HG03135 (cell line): ENCODE measurements around the gene CPT1B.
A peak's percentile ranks its signal among the peaks of the same experiment; 100 is the strongest.

Source experiments
- ATAC-seq: cut with Tn5 transposase; IDR thresholded peaks from one replicate; pipeline ENCODE4 v1.9.1; 2021; ENCODE audit warnings: mild to moderate bottlenecking, moderate library complexity; ENCODE audit not compliant: unreplicated experiment

Gene CPT1B

DNA sequence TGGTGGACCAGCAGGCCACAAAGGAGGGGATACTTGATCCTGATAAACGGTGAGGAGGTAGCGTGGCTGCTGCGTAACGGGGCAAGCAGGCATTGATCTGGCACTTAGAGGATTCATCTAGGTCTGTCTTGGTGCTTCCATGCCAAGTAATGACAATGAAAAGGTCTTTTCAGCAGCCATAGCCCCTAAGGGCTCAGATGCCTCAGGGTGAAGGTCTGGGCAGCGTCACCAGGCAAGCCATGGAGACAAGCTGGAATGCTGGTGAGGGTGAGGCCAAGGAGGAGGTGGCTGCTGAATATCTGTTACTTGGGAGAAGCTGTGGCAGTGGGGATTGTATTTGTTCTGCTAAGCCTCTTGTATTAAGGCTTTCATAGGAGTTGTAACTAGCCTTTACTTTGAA is 9.2 kb upstream of the CPT1B start:
- ATAC-seq, result no peak

DNA sequence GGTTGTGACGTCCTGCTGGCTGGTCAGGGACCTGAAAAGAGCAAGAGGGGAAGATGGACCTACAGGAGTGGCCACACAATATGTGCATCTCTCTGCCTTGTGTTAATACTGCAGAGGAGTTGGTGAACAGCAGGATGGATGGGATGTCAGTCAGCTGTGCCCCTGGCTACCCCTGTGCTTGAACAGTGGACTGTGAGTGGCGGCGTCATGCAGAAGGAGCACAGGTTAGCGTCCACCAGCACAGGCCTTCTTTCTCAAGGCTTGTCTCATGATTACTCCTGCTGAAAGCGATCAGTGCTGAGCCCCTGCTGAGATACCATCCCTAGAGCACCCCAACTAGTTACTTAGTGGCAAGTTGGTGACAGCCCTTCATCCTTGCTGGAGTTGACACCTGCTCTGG is 8.2 kb upstream of the CPT1B start:
- no peak for ATAC-seq

DNA sequence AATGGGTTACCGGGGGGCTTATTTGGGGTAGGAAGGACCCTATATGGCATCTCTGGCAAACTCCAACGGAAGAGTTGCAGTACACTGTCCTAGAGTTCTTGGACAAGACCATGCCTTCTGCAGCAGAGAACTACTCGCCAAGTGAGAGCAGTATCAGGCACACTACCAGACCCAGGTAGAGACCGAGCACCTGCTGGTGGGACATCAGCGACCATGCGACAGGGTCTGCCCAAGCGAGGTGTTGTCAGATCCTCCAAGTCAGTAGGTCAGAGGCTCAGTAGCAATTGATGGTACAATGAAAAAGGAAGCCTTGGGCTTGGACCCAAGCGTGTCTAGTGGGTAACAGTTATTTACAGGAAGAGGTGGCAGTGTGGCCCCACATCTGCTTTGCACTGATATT is 7.6 kb upstream of the CPT1B start:
- ATAC-seq, result no peak

DNA sequence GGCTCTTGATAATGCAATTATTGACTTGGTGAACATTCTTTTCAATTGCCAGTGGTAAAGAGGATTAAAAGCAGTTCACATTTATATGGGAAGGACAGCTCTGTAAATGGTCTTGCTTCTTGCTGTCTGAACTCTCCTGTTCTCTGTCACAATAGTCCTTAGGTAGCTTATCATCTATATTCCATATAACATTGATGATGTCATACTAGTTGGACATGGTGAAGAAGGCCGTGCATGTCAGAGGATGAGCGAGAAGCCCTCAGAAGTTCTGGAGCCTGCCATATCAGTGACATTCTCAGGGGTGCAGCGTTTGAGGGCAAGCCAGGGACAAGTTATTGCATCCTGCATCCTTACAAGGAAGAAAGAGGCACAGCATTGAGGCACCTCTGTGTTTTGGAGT is 7.0 kb upstream of the CPT1B start:
- no peak for ATAC-seq

DNA sequence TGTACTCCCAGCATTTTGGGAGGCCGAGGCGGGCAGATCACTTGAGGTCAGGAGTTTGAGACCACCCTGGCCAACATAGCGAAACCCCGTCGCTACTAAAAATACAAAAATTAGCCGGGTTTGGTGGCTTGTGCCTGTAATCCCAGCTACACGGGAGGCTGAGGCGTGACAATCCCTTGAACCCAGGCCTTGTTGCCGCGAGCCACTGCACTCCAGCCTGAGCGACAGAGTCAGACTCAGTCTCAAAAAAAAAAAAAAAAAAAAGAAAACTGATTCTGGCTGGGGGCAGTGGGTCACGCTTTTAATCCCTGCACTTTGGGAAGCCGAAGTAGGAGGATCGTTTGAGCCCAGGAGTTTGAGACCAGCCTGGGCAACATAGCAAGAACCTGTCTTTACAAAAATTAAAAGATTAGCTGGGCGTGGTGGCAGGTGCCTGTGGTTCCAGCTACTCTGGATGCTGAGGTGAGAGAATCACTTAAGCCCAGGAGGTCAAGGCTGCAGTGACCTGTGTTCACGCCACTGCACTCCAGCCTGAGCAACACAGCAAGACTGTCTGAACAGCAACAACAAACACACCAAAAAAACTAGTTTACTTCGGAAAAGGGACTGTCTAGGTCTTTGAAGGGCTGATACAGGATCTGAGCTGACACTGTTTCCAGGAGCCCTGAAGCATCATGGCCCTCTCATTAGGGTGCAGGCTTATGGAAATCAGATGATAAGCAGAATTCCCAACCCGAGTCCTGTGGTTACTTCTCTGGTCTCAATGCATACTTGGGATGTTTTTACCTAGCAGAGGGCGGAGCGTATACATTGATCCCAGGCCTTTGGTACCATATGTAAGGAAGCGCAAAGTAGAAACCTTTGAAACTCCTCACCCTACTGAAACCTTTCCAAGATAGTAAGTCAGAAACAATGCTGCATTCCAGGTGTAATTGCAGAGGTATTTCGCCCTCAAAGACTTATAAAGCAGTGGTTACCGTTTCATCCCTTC is 6.2 kb upstream of the CPT1B start:
- ATAC-seq, result no peak

DNA sequence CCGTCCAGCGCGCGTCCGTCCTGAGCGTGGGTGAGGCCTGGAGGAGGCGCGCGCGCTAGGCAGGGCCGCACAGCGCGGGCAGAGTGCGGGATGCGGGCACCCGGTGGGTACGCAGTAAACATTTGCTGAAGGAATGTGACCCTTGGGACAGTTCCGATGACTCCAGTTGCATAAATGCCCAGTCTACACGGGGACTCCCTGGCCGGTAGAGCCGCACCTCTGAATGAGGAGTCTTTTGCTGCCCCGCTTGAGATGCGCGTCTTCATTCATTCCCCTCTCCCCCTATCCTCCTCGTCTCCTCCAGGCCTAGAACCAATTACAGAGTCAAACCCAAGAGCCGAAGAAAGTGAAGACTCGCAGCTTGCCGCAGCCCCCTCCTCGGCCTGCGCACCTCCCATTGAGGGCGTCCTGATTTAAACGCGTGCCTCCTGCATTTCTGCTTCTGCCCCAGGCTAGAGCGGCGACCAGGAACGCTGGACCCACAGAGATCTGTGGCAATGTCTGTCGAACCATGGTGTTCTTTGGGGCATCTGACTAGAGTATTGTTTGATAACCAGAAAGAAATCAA is 5.2 kb upstream of the CPT1B start:
- peak; percentile 13 for ATAC-seq

DNA sequence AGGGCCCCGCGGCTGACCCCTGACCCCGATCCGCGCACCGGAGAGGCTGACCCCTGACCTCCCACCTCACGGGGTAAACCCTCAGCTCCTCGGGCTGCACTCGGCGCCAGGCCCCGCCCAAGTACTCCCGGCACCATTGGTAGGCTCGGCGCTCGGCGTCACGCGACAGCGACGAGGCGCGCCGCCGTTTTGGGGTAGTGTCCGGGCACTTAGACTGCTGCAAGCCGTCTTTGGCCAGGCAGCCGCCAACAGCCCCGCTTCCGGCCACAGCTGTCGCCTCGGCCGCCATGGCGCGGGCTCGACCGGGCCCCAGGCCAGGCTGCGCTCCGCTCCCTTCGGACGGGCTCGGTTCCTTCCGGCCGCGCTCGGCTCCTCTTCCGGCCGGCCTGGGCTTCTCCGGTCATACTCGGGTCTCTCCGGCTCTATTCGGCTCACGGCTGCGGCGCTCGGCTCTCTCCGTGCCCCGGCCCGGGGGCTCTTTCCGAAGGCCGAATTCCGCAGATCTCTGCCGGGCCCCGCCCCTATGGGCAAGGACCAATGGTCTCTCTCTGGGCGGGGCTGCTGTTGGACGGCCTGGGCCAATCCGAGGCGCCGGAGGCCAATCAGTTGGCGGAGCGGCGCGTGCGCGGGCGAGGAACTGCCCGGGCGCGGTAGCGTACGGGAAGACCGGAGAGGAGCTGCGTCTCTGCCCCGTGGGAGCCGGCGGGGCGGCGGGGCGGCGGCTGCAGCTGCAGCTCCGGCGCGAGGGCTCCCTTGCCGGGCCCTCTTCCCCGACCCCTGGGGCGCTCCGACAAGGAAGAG is 4.5 kb upstream of the CPT1B start, which contains the start of gene CHKB:
Gene CHKB (minus strand): TSS at position 357 of the 801 bp plus-strand sequence. CDS start 68 bp downstream, at position 289.
- peak; percentile 93 for ATAC-seq

DNA sequence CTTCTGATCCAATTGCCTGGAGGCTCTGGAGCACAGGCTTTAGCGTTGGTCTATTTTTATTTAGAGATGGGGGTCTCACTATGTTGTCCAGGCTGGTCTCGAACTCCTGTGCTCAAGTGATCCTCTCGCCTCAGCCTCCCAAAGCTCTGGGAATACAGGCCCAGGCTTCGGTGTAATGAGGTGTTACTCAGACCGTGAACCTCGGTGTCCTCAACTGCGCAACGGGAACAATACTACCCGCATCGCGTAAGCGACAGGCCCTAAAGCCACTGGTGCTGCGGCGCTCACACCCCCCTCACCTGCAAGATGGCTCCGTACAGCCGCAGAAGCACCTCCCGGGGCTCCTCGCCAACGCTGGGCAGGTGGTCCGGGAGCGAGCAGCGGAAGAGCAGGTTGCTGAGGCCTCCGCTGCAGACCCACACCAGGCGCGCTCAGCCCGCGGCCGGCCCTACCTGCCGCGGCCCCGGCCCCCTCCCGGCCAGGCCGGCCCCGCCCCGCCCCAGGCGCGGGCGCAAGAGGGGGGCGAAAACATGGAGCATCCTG is 3.8 kb upstream of the CPT1B start:
- no peak for ATAC-seq

DNA sequence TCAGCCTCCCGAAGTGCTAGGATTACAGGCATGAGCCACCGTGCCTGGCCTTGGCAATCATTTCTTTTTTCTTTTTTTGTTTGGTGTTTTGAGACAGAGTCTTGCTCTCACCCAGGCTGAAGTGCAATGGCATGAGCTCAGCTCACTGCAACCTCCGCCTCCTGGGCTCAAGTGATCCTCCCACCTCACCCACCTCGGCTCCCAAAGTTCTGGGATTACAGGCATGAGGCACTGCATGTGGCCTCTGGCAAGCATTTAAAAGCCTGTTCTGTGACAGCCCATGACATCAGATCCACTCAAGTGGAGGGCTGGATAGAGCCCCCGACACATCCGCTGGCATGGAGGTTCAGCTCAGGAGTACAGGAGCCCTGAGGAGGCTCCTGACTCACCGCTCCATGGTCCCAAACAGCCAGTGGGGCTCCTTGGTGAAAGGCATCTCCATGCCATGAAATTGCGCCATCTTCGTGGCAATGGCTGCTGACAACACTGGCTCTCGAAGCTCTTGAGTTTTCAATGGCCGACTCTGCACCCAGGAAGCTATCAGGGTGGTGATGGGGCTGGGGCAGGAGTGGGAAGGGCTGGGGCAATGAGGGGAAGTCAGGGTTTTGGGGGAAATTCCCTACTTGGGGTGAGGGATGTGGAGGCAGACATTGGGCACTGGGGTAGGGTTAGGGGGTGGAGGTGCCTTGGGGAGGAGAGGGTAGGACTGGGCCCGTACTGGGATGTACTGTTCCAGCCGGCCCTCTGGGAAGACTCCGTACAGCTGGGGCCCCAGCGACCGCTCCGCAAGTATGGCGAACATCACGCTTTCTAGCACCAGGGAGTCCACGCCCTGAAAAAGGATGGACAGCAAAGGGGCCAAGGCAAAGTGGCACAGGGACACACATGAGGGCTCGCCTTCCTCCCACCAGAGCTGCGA is 3.1 kb upstream of the CPT1B start:
- ATAC-seq, result no peak

DNA sequence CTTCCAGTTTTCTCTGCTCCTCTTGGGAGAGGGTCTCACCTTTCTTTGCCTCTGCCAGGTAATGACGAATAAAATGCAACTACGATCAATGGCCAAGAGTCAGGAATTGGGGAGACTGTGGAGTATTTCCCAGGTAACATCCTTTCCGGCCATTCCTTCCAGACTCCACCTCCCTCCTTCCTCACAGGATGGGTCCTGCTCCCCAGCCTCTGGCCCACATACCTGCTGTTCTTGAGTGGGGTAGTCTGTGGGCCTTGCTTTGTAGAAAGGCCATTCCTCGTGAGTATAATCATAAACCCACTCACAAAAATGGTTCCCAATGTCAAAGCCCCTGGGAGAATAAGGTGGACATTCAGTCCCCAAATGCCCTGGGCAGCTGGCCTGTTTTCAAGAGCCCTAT is 1.5 kb upstream of the CPT1B start:
- no peak for ATAC-seq

DNA sequence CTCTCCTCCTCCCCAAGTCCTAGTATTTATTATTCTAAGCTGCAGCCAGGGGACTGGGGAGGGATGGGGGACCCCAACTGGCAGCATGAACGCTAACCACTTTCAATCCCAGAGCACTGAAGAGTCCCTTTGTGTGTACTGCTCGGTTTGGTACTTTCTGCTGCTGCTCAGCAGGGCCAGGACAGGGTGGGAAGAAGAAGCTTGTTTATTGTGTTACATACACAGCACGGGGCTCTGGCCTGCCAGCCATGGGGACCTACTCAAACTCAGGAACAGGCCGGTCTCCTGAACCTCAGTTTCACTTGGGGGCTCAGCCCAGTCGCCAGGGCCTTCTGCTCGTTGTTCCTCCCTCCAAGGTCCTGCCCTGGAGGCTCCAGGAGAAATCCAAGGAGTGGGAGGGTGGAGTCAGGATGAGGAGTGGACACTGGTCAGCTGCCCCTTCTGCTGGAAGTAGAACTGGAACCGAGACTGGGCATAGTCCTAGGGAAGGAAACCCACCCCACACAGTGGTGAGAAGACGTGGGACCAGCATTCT is 616 bp upstream of the CPT1B start:
- no peak for ATAC-seq

DNA sequence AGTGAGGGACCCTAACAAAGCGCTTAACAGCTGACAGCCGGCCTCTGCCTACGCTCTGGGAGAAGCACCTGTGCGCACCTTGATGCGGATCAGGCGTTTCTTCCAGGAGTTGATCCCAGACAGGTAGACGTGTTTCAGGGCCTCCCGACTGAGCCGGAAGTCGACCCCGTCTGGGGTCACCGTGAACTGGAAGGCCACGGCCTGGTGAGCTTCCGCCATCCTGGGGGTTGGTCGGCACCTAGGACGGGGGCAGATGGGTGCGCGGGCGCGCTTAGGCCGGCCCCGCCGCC is 585 bp downstream of the CPT1B start:
- ATAC-seq, result no peak

DNA sequence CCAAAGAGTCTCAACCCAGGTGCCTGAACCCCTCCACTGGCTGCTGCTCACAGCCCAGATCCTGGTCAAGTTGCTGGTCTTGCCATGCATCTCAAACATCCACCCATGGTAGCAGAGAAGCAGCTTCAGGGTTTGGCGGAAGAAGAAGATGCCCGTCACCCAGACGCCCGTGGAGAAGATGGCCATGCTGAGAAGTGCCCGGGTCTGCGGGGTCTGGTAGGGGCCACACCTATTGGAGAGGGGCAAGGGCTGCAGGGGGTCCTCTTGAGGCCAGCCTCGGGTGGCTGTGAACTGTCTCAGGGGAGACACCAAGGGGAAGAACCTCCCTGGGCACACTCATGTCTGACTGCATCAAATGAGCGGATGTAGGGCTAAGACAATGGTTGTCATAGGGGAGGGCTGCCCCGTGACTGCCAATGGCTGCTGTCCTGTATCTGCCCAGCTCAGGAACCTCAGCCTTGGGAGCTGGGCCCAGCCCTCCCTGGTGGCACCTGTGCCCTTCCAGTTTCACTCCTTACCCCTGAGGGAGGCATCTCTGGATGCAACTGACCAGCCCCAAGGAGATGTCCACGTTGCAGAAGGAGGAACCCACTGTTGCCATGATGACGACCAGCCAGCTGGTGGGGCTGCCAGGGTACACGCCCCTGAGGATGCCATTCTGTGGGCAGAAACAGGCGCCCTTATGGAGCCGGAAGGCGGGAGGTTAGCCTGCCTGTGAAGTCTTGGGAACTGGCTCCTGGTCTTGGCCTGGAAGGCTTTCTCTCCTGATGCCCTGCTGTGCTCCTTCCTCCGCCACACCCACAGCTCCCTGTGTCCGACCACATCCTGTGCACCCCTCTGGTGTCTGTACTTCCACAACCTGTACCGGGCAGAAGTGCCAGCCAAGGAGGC is 1.2 kb downstream of the CPT1B start:
- no peak for ATAC-seq

DNA sequence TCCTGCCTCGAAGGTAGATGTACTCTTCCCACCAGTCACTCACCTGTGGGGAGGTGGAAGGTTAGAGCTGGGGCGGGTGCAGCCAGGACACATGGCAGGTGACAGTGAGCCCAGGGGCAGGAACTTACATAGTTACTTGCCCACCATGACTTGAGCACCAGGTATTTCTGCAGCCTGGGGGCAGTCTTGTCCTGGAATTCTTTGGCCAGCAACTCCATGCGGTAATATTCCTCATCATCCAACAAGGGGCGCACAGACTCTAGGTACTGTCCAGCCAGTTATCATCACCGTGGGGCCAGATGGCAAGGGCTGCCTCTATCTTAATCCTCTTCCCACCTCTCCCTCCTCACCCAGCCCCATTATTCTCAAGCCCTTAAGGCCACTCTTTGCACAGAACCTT is 2.2 kb downstream of the CPT1B start:
- ATAC-seq, result no peak

DNA sequence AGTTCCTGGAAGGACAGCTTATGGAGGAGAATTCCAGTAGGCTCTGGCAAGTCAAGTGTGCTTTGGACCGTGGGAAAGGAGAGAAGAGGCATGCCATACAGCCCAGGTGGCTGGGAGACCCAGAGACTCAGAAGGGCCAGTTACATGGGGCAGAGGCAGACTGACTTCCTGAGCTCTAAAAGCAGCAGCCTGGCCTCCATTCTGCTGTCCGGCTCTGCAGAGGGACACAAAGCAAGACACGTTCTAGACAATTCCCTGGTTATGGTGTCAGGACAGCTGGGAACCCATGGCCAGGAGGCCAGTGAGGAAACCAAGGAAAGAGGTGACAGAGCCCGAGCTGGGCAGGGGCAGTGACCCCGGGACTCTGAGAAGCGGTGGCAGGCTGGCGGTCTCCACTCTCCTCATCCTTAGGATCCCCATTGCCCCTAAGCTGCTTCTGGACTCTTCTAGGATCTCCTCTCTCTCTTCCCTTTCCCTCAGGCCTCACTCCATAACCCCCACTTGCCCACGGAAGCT is 2.7 kb downstream of the CPT1B start:
- no peak for ATAC-seq

DNA sequence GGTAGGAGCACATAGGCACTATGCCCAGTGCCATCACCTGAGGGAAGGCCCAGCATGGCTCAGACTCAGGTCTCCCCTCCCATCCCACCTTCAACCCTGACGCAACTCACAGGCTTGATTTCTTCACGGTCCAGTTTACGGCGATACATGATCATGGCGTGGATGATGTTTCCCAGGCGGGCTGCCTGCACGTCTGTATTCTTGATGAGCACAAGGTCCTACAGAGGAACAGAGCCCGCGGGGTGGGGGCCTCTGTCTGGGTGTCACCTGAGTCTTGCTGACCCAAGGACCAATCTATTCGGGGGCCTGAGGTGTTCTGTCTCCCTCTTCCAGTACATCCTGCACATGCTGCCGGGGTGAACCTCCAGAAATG is 3.9 kb downstream of the CPT1B start:
- no peak for ATAC-seq

DNA sequence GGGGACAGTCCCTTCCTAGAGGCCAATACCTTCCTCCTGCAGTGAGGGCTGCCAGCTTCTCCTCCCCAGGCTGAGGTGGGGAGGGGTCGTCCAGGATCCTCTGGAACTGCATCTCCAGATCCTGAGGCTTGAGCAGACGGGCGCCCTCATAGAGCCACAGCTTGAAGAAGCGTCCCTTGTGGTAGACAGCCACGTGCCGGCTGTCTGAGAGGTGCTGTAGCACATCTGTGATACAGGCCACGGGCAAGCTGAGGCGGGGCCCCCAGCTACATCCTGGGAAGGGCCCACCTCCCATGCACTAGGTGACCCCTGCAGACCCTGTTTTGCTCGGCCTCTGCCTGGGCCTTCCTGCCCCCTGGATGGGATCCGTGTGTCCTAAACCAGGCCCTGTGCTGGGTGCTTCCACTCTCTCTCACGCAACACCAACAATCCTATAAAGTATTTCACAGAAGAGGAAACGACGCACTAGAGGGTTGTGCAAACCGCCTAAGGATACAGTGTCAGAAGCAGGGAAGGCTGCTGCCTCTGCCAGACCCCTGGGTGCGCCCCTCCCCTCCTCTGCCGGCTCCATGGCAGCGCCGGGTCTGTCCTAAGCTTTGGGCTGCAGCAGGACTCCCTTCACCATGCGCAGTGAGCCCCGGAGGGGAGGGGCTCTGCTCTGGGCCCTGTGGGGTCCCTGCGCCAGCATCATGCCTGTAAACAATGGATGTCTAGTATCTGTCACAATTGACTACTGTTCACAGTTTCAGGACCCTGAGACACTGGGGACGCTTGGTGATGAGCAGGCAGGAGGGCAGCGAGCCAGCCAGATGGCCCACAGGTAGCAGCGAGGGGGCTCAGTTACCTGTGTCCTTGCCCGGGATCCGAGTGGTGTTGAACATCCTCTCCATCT is 4.5 kb downstream of the CPT1B start:
- no peak for ATAC-seq

DNA sequence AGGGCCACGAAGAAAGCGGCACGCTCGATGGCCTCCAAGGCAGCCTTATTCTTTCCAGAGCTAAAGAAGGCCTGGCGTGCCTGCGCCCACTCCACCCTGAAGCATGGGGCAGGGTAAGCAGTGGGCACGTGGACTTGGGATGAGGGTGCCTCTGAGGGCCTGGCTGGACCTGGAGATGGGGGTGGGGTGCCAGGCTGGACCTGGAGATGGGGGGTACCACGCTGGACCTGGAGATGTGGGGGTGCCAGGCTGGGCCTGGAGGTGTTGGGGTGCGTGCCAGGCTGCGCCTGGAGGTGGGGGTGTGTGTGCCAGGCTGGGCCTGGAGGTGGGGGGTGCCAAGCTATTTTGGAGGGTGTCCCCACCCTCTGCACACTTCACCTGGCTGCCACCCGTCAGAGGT is 5.3 kb downstream of the CPT1B start:
- no peak for ATAC-seq
